NCI-H69 (cell line): ENCODE data around the gene HDAC10.
"Not testable (repeated sequence)": the region's sequence is repeated elsewhere in the genome, so short reads cannot be mapped to it uniquely, and the experiment has no call there.

Source experiments
- DNase-seq: peaks from one replicate; lab custom pipeline; 2025; lab: John Stamatoyannopoulos, UW

Gene HDAC10

DNA sequence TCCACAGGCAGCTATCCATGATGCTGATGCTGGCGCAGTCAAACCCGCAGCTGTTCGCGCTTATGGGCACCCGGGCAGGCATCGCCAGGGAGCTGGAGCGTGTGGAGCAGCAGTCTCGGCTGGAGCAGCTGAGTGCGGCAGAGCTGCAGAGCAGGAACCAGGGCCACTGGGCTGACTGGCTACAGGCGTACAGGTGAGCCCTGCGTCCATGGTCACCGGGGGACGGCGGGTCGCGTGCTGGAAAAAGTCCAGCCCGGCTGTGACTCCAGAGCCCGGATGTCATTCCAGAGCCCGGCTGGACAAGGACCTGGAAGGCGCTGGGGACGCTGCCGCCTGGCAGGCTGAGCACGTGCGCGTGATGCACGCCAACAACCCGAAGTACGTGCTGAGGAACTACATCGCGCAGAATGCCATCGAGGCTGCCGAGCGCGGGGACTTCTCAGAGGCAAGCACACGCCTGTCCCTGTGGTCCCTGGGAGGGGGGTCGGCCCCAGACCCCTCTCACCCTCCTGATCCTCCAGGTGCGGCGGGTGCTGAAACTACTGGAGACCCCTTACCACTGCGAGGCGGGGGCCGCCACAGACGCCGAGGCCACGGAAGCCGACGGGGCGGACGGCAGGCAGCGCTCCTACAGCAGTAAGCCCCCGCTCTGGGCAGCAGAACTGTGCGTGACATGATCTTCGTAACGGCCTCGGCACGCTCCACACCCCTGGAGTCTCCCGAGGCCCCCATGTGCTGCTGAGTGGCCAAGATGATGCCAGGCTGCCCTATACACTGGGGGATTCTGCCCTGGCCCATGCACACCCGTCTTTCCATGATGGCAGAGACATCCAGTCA lies 34.2 kb downstream of the HDAC10 start:
- DNase-seq, result no peak

DNA sequence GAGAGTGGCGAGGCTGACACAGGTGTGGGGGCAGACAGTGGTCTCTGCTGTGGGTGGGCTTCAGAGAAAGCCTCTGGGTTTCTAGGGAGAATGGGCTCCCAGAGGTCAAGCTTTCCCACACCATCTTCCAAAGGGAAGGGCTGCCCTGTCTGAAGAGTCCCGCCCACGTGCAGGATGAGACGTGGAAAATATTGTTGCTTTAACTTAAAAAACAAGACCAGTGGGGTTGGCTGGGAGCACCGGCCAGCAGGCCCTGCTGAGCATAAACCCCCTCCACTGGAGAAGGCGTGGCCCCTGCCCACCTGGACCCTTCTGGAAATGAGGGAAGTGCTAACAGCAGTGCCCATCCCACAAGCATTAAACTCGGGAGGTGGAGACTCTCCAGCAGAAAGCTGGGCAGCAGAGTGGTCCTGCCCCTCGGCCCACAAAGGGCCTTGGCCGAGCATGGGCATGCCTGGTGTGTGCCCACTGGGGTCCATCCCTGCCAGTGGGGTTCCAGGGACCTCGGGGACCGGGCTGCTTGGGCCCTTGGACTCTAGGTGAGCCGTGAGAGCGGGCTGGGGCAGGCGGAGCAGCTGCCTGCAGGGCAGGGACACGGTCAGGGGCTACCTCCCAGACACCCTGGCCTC lies 34.9 kb downstream of the HDAC10 start:
- DNase-seq, result no peak

DNA sequence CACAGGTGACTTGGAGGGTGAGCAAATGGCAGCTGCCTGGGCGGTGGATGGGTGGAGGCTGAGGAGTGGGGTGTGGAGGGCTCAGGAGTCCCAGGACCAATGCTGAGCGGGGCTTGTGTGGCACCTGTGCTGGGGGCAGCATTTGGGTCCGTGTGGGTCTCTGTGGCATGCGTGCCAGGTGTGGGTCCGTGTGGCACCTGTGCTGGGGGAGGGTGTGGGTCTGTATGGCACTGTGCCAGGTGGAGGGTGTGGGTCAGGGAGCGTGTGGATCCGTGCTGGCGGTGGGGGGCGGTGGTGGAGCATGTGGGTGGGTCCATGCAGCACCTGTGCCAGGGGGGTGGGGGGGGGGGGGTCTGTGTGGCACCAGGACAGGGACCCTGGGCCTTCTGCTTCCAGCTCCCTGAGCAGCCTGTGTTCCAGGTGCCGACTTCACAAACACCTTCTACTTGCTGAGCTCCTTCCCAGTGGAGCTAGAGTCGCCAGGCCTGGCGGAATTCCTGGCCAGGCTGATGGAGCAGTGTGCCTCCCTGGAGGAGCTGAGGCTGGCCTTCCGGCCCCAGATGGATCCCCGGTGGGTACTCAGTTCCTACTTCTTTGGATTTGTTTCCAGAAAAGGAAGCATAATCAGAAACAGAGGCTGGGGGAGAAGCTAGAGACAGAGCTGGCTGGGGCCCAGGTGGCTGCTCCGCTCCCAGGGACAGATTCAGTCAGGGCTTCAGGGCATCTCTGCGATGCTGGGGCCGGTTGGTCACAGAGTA lies 35.6 kb downstream of the HDAC10 start:
- no peak for DNase-seq

DNA sequence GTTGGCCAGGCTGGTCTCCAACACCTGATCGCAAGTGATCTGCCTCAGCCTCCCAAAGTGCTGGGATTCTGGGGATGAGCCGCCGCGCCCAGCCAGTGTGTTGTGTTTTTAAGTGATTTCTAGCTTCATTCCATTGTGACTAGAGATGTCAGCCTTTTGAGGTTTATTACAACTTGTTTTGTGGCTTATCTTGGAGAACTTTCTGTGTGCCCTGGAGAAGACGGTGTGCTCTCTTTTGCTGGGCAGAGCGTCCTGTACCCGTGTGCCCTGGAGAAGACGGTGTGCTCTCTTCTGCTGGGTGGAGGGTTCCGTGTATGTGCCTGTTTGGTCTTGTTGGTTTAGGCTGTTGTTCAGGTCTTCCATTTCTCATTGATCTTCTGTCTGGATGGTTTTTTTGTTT lies 37.8 kb downstream of the HDAC10 start:
- no peak for DNase-seq

DNA sequence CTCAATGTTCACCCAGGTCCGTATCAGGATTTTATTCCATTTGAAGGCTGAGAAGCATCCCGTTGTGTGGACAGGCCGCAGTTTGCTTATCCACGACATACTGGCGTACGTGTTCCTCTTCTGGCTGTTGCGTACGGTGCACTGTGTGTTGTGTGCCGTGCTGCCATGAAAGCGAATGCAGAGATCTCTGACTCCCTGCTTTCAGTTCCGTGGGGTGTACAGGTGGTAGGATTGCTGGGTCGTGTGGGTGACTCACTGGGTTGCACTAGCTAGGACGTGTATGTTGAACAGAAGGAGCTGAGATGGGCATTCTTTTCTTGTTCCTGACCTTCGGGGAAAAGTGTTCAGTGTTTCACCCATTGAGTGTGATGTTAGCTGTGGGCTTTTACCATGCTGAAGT lies 39.9 kb downstream of the HDAC10 start:
- DNase-seq, result no peak

DNA sequence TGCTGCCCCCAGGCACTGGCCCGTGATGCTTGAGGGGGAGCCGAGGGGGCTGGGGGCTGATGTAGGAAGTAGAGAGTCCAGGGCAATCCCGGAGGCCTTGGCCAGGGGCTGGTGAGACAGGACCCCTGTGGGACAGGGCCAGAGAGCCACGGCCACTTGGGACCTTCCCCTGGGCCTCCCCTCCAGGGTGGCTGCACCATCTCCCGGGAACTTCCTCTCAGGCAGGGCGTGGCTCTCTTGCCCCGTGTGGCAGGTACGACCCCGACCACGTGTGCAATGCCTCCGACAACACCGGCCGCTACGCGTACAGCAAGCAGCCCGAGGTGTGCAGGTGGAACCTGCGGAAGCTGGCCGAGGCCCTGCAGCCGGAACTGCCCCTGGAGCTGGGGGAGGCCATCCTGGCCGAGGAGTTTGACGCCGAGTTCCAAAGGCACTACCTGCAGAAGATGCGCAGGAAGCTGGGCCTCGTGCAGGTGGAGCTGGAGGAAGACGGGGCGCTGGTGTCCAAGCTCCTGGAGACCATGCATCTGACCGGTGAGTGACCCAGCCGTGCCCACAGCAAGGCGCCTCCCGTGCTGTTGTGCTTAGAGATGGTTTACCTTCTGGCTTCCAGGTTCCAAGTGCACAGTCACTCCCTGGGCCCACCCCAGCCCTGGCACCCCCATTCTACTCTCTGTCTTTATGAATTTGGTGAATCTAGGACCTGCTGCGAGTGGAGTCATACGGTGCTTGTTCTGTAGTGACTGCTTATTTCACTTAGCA lies 40.5 kb downstream of the HDAC10 start:
- no peak for DNase-seq

DNA sequence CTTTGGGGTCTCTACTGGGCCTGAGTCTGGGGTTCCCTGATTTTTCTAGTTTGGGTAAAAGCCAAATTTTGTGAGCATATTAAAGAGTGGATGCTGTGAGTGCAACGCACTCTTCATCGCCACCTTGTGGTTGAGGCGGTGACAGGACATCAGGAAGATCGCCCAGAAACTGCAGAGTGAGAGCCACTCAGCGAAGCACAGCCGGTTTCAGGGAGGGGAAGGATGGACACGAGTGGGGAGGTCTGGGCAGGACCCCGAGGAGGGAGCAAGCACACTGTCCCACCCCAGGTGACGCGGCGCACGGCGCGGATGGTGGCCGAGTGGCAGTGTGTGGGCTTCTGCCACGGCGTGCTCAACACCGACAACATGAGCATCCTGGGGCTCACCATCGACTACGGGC lies 41.2 kb downstream of the HDAC10 start:
- DNase-seq, result peak; percentile 58

DNA sequence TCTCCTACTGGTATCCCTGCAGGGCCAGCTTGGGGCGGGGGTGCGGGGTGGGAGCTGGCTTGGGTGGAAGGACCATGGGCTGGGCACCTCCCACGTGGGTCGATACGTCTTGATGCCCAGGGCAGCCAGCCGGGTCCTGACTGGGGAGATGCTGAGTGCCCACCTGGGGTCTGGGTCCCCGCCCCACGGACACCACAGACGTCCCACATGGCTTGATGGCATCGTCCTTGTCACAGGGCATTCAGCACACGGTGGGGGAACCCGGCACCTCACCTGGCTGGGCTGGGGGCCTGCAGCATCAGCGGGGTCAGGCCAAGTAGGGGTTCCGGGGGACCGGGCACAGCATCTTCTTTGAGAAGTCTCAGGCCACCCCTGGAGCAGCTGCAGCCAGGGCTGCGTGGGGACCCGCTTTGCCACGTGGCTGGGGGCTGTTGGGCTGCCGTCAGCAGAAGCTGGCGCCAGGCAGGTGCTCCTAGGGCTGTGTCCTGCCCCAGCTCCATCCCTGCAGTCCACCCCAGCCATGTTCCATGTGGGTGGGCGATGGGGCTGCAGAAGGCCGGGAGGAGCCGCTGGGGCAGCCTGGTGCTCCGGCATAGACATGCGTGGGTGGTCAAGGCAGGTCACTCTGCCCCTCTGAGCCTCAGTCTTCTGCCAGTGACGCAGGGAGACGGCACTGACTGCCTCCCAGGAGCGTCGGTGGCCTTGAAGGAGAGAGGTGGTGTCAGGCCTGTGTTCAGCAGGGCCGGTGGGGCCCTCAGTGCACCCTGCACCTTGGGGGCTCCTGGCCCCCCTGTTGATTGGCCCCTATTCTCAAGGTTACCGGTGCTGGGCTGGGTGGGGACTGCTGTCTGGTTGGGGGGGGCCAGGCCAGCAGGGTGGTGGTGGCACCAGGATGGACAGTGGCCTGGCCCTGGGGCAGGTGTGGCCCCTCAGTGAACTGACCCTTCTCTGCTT lies 41.8 kb downstream of the HDAC10 start:
- DNase-seq, result no peak

DNA sequence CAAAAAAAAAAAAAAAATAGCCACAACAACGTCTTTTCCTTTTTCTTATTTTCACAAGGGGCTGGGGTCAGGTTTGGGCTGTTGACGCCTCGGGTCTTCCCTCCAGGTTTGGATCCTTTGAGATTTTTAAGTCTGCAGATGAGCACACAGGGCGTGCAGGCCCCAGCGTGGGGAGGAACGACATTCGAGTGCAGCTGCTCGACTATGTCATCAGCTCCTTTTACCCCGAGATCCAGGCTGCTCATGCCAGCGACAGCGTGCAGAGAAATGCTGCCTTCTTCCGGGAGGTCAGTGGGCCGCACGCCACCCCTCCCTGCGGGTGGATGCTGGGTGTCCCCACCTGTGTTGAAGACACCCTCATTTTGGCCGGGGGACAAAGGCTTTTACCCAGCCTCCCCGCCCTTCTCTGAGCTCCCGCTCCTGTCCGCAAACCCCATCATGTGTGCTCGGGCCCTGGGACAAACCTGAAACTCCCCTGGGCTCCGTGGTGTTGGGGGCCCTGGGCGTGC lies 42.6 kb downstream of the HDAC10 start:
- no peak for DNase-seq

DNA sequence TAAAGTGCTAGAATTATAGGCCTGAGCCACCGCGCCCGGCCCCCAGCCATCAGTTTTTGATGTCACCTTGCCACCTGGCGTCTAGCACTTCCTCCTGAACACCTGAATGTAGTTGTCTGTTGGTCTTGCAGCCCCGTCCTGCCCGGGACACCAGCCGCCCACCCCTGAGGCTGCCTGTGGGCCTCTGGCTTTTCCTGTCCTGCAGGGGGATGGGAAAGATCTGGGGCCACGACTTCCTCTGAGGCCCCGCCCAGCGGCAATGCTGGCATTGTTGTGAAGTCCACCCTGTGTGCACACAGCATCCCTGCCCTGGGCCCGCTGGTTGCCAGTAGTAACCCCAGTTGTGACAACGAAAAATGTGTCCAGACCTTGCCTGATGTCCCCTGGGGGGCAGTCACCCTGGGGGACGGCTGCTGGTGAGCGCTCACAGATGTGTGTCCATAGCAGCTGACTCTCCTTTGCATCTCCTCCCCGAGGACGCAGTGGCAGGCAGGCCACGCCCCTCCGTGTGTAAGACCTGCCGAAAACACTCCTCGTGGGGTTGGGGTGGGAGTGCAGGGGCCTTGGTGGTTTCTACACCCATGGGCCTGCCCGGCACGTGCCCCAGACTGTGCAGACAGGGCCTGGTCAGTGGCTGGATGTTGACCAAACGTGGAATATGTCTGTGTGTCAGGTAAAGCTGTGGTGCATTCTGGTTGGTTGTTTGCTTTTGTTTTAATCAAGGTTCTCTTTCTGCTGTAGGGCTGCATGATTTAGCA lies 43.5 kb downstream of the HDAC10 start:
- no peak for DNase-seq

DNA sequence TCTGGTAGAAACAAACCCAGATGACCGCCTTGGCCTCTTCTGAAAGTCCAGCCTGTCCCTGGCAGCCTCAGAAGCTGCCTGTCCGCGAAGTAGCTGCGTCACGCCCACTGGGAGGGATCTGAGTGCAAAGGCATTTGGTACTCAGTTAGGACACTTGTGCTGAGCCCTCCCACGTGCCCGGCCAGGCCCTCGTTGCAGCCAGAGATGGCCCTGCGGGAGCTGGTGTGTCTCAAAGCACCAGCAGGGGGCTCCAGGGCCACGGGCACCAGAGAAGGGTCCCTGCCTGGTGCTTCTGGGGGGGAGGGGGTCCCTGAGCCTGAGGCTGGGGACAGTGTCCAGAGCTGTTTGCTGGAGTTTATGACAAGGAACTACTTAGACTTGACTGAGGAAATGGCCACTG lies 44.5 kb downstream of the HDAC10 start:
- peak; percentile 27 for DNase-seq

DNA sequence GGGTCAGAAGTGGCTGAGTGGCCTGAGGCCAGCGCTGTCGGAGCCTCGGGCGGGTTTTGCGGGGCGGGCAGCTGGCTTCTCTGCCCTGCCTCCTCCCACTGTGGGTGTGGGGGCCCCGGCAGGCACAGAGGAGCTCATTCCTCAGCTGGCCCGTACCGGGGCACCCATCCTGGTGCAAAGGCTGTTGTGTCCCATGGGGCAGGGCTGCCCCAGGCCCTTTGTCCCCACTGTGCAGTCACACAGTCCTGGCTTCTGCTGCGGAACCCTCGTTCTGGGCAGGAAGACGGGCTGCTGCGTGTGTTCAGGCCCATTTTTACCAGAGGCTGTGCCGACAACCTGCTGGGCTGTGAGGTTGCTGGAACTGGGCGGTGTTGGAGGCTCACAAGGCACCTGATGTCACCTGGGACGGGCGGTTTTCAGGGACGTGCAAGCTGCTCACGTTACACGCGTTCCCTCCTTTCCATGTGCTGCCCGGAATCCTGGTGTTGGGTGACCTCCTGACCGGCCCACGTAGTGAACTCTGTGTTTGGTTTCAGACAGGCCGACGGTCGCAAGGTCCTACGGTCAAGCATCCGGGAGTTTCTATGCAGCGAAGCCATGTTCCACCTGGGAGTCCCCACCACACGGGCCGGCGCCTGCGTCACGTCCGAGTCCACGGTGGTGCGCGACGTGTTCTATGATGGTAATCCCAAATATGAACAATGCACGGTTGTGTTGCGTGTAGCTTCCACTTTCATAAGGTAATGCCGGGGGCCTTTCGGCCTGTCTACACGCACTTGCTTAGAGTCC lies 45.1 kb downstream of the HDAC10 start:
- DNase-seq, result no peak

DNA sequence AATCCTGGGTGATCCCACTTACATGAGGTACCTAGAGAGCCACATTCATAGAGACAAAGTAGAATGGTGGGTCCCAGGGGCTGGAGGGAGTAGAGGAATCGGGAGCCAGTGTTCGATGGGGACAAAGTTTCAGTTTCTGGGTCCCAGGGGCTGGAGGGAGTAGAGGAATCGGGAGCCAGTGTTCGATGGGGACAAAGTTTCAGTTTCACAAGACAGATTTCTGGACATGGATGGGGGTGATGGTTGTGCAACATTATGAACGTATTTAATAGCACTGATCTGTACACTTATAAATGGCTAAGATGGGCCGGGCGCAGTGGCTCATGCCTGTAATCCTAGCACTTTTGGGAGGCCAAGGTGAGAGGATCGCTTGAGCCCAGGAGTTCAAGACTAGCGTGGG lies 46.1 kb downstream of the HDAC10 start:
- DNase-seq, result not testable (repeated sequence)

DNA sequence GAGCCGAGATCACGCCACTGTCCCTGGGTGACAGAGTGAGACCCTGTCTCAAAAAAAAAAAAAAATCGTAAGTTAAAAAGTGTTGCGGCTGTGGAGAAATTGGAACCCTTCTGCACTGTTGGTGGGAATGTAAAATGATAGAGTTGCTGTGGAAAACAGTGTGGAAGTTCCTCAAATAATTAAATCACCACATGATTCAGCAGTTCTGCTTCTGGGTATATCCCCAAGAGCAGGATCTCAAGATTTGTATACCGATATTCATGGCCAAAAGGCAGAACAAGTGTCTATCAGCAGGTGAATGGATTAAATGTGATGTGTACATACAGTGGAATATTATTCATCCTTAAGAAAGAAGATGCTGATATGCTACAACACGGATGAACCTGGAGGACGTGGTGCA lies 46.5 kb downstream of the HDAC10 start:
- DNase-seq, result no peak

DNA sequence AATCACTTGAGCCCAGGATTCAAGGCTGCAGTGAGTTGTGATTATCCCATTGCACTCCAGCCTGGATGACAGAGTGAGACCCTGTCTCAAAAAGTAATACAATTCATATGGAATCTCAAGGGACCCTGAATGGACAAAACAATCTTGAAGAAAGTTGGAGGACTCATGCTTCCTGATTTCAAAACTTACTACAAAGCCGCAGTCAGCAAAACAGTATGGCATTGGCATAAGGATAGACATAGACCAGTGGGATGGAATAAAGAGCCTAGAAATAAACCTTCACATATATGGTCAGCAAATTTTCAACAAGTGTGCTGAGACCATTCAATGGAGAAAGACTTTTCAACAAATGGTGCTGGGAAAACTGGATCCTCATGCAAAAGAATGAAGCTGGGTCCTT lies 47.8 kb downstream of the HDAC10 start:
- no peak for DNase-seq

DNA sequence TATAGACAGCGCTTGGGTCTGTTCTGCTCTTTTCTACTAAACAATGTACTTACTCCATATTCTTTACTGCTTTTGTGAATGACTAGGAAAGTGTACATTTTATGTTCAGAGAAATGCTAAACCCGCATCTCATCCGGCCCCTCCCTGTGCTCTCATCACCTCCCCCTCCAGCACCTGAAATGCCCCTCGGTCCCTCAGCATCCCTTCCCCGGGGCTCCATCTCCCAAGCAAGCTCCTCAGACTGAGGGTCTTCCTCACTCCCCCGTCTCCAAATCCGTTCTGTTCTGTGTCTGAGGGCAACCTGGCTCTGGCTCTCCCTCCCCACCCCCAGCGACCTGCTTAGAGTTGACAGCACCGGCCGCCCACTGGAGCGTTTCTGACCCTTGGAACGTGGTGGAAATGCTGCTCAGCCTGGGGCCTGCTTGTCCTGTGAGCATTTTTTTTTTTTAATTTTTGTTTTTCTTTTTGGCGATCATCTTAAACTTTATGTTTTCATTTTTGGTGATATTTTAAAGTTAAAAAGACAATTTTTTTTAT lies 48.9 kb downstream of the HDAC10 start:
- no peak for DNase-seq

DNA sequence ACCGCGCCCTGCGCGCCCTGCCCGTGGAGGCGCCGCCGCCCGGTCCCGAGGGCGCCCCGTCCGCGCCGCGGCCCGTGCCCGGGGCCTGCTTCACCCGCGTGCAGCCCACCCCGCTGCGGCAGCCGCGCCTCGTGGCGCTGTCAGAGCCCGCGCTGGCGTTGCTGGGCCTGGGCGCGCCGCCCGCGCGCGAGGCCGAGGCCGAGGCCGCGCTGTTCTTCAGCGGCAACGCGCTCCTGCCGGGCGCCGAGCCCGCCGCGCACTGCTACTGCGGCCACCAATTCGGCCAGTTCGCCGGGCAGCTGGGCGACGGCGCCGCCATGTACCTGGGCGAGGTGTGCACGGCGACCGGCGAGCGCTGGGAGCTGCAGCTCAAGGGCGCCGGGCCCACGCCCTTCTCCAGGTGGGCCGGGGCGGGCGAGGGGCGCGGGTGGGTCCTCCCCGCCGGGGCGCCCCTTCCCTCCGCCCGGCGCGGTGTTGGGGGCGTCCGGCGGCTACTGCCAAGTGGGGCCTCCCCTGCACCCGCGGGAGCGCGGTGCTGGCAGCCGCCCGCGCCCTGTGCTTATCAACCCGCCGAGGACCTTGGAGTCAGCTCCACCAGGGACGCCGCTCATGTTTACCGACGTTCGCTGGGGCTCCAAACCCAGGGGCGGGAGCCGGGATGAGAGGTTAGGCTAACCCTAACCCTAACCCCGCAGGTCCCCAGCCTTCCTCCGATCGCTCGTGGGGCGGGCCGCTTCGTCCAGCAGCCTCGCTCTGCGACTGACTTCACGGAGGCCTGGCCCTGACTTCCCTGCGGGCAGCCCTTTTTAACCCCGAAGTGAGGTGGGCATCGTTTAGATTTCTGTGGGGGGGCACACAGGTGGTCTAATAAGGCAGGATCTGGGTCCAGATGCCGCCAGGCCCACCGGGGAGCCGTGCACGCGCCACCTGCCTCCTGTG lies 49.6 kb downstream of the HDAC10 start:
- DNase-seq, result peak; percentile 61
